A375 (cell line): ENCODE results near the gene FBXO38. TPM values are rescaled to one million over a fixed set of nuclear protein-coding genes. Genes with fewer than 3 reads are reported as not detected.

Experiments used
- small RNA-seq: library from RNA; depleted of rRNA; stranded (forward); fragments of <200 nt; gene quantifications from one replicate; pipeline ENCODE3, GENCODE V24; 2014
- total RNA-seq: library from RNA; depleted of rRNA; stranded (reverse); fragments of >200 nt; shearing (Covaris generic); gene quantifications from 2 replicates; pipeline ENCODE4 v1.2.3, GENCODE V29; 2014; rRNA removed

The FBXO38 gene
- total RNA-seq = 52.9 and 56.0 TPM in 2 replicates

GRCh38 chr5:148383564-148384379, at the start of gene FBXO38:
Gene FBXO38 (plus strand): TSS chr5:148383958. CDS start chr5:148394777, 10,819 bp downstream.

GRCh38 chr5:148335259-148335658, 48.5 kb upstream of the FBXO38 start, which contains the start of gene SPINK9:
Gene SPINK9 (plus strand): TSS chr5:148335559. CDS start chr5:148335614, 55 bp downstream.

Small RNA genes lying within 50 kb of the gene (small RNA-seq; reads per million reads assigned to genes)
- gene RF00017 = not detected

Other genes with a start within 250 kb of the FBXO38 start
- gene SPINK14, start 215.4 kb upstream of the FBXO38 start, total RNA-seq = not detected in 2 replicates
- gene SPINK6, start 180.9 kb upstream of the FBXO38 start, total RNA-seq = not detected in 2 replicates
- not detected in 2 replicates for gene MARCOL, start 145.4 kb upstream of the FBXO38 start, total RNA-seq
- gene SPINK13, start 115.2 kb upstream of the FBXO38 start, total RNA-seq = not detected in 2 replicates
- not detected in 2 replicates for gene SPINK7, start 71.5 kb upstream of the FBXO38 start, total RNA-seq
- gene SPINK9, start 48.4 kb upstream of the FBXO38 start, total RNA-seq = not detected in 2 replicates